ENCODE data around the gene TRIM13. TPM values are rescaled to one million over a fixed set of nuclear protein-coding genes. Genes with fewer than 3 reads are reported as not detected.

TRIM13 gene
- total RNA-seq, 1 donor from 2014 or later, result 58.3 TPM

GRCh38 chr13:50012396-50013169 is 15.7 kb downstream of the TRIM13 start:
- Histone ChIP-seq H3K9ac (no peak overlapping the region), H3K4me2 (no peak overlapping the region), H3K4me3 (no peak overlapping the region), H3K27me3 (no peaks in the 10 kb centered on the region), H4K20me1 (ENCODE audit: low read depth) (peaks cover 75% of the 10 kb centered on the region), H3K4me1 (peaks cover 13% of the 10 kb centered on the region), H2AFZ (replicated peaks) (no peak overlapping the region), H3K79me2 (ENCODE audit: low read depth) (peaks cover 66% of the 10 kb centered on the region), H3K27ac (no peak overlapping the region), H3F3A (ENCODE audit: low read depth) (peaks cover 56% of the 10 kb centered on the region), H3K36me3 (peaks cover 27% of the 10 kb centered on the region), H3K9me3 (ENCODE audit: low read depth) (no peaks in the 10 kb centered on the region)
- Mint-ChIP-seq H3K4me3 (no peak overlapping the region), H3K4me1 (no peaks in the 10 kb centered on the region), H3K27me3 (ENCODE audit: insufficient read depth, low read depth) (no peaks in the 10 kb centered on the region), H3K36me3 (peaks cover 61% of the 10 kb centered on the region), H3K27ac (no peak overlapping the region), H3K9me3 (no peaks in the 10 kb centered on the region)
- DNase-seq (ENCODE audit: low spot score), result no peak
- TF ChIP-seq EZH2 (IDR thresholded peaks at IDR 0.05) (no peak), EZH2phosphoT487 (IDR thresholded peaks at IDR 0.05) (no peak)
- TF ChIP-seq, protein P1, sequence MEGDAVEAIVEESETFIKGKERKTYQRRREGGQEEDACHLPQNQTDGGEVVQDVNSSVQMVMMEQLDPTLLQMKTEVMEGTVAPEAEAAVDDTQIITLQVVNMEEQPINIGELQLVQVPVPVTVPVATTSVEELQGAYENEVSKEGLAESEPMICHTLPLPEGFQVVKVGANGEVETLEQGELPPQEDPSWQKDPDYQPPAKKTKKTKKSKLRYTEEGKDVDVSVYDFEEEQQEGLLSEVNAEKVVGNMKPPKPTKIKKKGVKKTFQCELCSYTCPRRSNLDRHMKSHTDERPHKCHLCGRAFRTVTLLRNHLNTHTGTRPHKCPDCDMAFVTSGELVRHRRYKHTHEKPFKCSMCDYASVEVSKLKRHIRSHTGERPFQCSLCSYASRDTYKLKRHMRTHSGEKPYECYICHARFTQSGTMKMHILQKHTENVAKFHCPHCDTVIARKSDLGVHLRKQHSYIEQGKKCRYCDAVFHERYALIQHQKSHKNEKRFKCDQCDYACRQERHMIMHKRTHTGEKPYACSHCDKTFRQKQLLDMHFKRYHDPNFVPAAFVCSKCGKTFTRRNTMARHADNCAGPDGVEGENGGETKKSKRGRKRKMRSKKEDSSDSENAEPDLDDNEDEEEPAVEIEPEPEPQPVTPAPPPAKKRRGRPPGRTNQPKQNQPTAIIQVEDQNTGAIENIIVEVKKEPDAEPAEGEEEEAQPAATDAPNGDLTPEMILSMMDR (IDR thresholded peaks at IDR 0.05), result no peak

GRCh38 chr13:50014386-50014785 is 17.5 kb downstream of the TRIM13 start:
- Histone ChIP-seq H3K4me2 (no peak overlapping the region), H3K27ac (no peak overlapping the region), H3F3A (ENCODE audit: low read depth) (peaks cover 43% of the 10 kb centered on the region), H3K79me2 (ENCODE audit: low read depth) (peaks cover 48% of the 10 kb centered on the region), H2AFZ (replicated peaks) (no peak overlapping the region), H4K20me1 (ENCODE audit: low read depth) (peaks cover 64% of the 10 kb centered on the region), H3K9me3 (ENCODE audit: low read depth) (no peaks in the 10 kb centered on the region), H3K36me3 (peaks cover 27% of the 10 kb centered on the region), H3K27me3 (no peaks in the 10 kb centered on the region), H3K4me1 (peaks cover 13% of the 10 kb centered on the region), H3K4me3 (no peak overlapping the region), H3K9ac (no peak overlapping the region)
- DNase-seq (ENCODE audit: low spot score), result no peak
- TF ChIP-seq EZH2 (IDR thresholded peaks at IDR 0.05) (no peak), EZH2phosphoT487 (IDR thresholded peaks at IDR 0.05) (no peak)
- TF ChIP-seq, protein P1 (IDR thresholded peaks at IDR 0.05), result no peak
- Mint-ChIP-seq H3K9me3 (no peaks in the 10 kb centered on the region), H3K36me3 (peaks cover 66% of the 10 kb centered on the region), H3K27ac (no peak overlapping the region), H3K4me3 (no peak overlapping the region), H3K4me1 (no peaks in the 10 kb centered on the region), H3K27me3 (ENCODE audit: insufficient read depth, low read depth) (no peaks in the 10 kb centered on the region)

DNA sequence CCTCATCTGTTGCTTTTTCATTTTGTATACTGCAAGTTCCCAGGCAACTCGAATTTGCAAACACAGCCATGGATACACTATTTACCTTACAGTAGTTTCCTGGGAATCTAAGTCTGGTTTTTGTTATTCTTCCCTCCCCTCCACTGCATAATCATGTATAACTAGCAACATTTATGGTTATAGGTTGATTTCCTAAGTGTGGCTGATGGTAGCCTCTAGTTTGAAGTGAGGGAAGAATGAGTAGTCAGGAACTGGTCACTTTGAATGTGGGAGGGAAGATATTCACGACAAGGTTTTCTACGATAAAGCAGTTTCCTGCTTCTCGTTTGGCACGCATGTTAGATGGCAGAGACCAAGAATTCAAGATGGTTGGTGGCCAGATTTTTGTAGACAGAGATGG is 18.4 kb downstream of the TRIM13 start, which contains the start of gene KCNRG:
KCNRG (plus strand) TSS at position 187 of the 400 bp plus-strand sequence; CDS start at position 237, 50 bp downstream.
- no peaks in the 10 kb centered on the region for H3K4me1 Mint-ChIP-seq
- Histone ChIP-seq H3K9me3 (ENCODE audit: low read depth) (no peaks in the 10 kb centered on the region), H3K4me3 (no peak within 1 kb of the TSS), H3K27me3 (no peaks in the 10 kb centered on the region), H2AFZ (replicated peaks) (no peak within 1 kb of the TSS), H3K79me2 (ENCODE audit: low read depth) (peaks cover 40% of the 10 kb centered on the region), H3K36me3 (peaks cover 25% of the 10 kb centered on the region), H3K27ac (peak within 1 kb of the TSS; percentile 50), H3K9ac (no peak within 1 kb of the TSS), H3K4me2 (no peak within 1 kb of the TSS), H4K20me1 (ENCODE audit: low read depth) (peaks cover 58% of the 10 kb centered on the region), H3K4me1 (peaks cover 13% of the 10 kb centered on the region), H3F3A (ENCODE audit: low read depth) (peaks cover 41% of the 10 kb centered on the region)
- DNase-seq (ENCODE audit: low spot score), result no peak
- H3K9me3 Mint-ChIP-seq, result no peaks in the 10 kb centered on the region
- TF ChIP-seq EZH2 (IDR thresholded peaks at IDR 0.05) (no peak), EZH2phosphoT487 (IDR thresholded peaks at IDR 0.05) (no peak)
- TF ChIP-seq, protein P1 (IDR thresholded peaks at IDR 0.05), result no peak
- H3K36me3 Mint-ChIP-seq, result peaks cover 69% of the 10 kb centered on the region
- no peak within 1 kb of the TSS for H3K4me3 Mint-ChIP-seq
- H3K27ac Mint-ChIP-seq, result peak within 1 kb of the TSS; percentile 57
- H3K27me3 Mint-ChIP-seq (ENCODE audit: insufficient read depth, low read depth), result no peaks in the 10 kb centered on the region
